HG03442 (cell line): ENCODE results near the gene SLC9A4.
"Not testable (repeated sequence)": the region's sequence is repeated elsewhere in the genome, so short reads cannot be mapped to it uniquely, and the experiment has no call there.

Source experiments
- ATAC-seq: cut with Tn5 transposase; IDR thresholded peaks from one replicate; pipeline ENCODE4 v1.9.1; 2021; ENCODE audit warnings: mild to moderate bottlenecking, moderate library complexity; ENCODE audit not compliant: unreplicated experiment

The SLC9A4 gene

GRCh38 chr2:102544182-102544581 lies 71.2 kb downstream of the SLC9A4 start:
- ATAC-seq = no peak

GRCh38 chr2:102547462-102547861 lies 74.4 kb downstream of the SLC9A4 start:
- ATAC-seq = no peak

- ATAC-seq = no peak
Observed at GRCh38 chr2:102549027-102549426, 76.0 kb downstream of the SLC9A4 start.

GRCh38 chr2:102550151-102550550 lies 77.1 kb downstream of the SLC9A4 start:
- no peak for ATAC-seq

GRCh38 chr2:102551329-102552096 lies 78.5 kb downstream of the SLC9A4 start:
- ATAC-seq = no peak

- ATAC-seq = no peak
Observed at GRCh38 chr2:102553601-102554000, 80.6 kb downstream of the SLC9A4 start.

- ATAC-seq = no peak
Observed at GRCh38 chr2:102558463-102558862, 85.4 kb downstream of the SLC9A4 start.

GRCh38 chr2:102562542-102562941 lies 89.5 kb downstream of the SLC9A4 start:
- not testable (repeated sequence) for ATAC-seq

GRCh38 chr2:102575888-102576287 lies 102.9 kb downstream of the SLC9A4 start:
- ATAC-seq = no peak

- ATAC-seq = no peak
Observed at GRCh38 chr2:102578376-102578775, 105.3 kb downstream of the SLC9A4 start.

GRCh38 chr2:102581911-102582310 lies 108.9 kb downstream of the SLC9A4 start:
- ATAC-seq = no peak

- no peak for ATAC-seq
Observed at GRCh38 chr2:102582845-102583244, 109.8 kb downstream of the SLC9A4 start.
